Endodermal cell (in vitro differentiated cells): Measurements from ENCODE around the gene IGF2R. TPM values are rescaled to one million over a fixed set of nuclear protein-coding genes. Genes with fewer than 3 reads are reported as not detected.

Source experiments
- DNase-seq: peaks from one replicate; pipeline ENCODE4 v3.0.0-alpha.2; 2017
- H3K27ac ChIP-seq: 2 replicates; pipeline ENCODE4 v1.5.1; 2013; ENCODE audit warnings: mild to moderate bottlenecking, low read depth, low read length, moderate library complexity
- H3K27me3 ChIP-seq: 2 replicates; pipeline ENCODE4 v1.6.1; 2013; ENCODE audit warnings: mild to moderate bottlenecking, low read length, moderate library complexity; ENCODE audit not compliant: insufficient read depth, control insufficient read depth, poor library complexity, severe bottlenecking
- H3K36me3 ChIP-seq: 2 replicates; pipeline ENCODE4 v1.7.0; 2013; ENCODE audit warnings: mild to moderate bottlenecking, low read length, moderate library complexity; ENCODE audit not compliant: control insufficient read depth, insufficient read depth
- H3K4me1 ChIP-seq: one replicate; pipeline ENCODE4 v1.7.0; 2013; ENCODE audit warnings: low read length; ENCODE audit not compliant: control insufficient read depth, insufficient read depth
- H3K4me3 ChIP-seq: 2 replicates; pipeline ENCODE4 v1.5.1; 2013; ENCODE audit warnings: mild to moderate bottlenecking, low read length, moderate library complexity
- H3K9ac ChIP-seq: 2 replicates; pipeline ENCODE4 v1.6.1; 2013; ENCODE audit warnings: mild to moderate bottlenecking, low read length, moderate library complexity; ENCODE audit not compliant: poor library complexity, severe bottlenecking; ENCODE audit errors: extremely low read depth
- H3K9me3 ChIP-seq: 2 replicates; pipeline ENCODE4 v1.6.1; 2013; ENCODE audit warnings: mild to moderate bottlenecking, low read length, moderate library complexity; ENCODE audit not compliant: control insufficient read depth
- H3K27ac Mint-ChIP-seq: 2 replicates; pipeline ENCODE4 v1.8.0; 2020; ENCODE audit warnings: mixed read lengths
- H3K27me3 Mint-ChIP-seq: 2 replicates; pipeline ENCODE4 v1.8.0; 2021; ENCODE audit warnings: mild to moderate bottlenecking, mixed read lengths; ENCODE audit not compliant: insufficient read depth
- H3K36me3 Mint-ChIP-seq: 2 replicates; pipeline ENCODE4 v1.8.0; 2020; ENCODE audit warnings: low read depth, mixed read lengths
- H3K4me1 Mint-ChIP-seq: 2 replicates; pipeline ENCODE4 v1.8.0; 2020; ENCODE audit warnings: mixed read lengths
- H3K4me3 Mint-ChIP-seq: 2 replicates; pipeline ENCODE4 v1.8.0; 2020; ENCODE audit warnings: mild to moderate bottlenecking, moderate library complexity, mixed read lengths
- H3K9me3 Mint-ChIP-seq: 2 replicates; pipeline ENCODE4 v1.8.0; 2020; ENCODE audit warnings: mild to moderate bottlenecking, mixed read lengths
- WGBS, 2 experiments: methylation state at CpG; one replicate each; pipeline versions ENCODE4 v1.1.5 to v1.1.7; 2013; ENCODE audit warnings: missing lambda C conversion rate in 2 of 2, mixed read lengths in 1 of 2; ENCODE audit not compliant: insufficient coverage in 1 of 2, insufficient read length in 1 of 2; 5-methylcytosine and 5-hydroxymethylcytosine counted together
- total RNA-seq, 2 donors: library from RNA; stranded (reverse); fragmentation: NEBNext Ultra II Directional in 1 of 2; extraction: Animal tissue kit (Norgen Biotek cat#: 25700) in 1 of 2; gene quantifications; 2 replicates in 1 of 2; 3 replicates in 1 of 2; pipeline ENCODE4 v1.2.1, GENCODE V29; 2021
- TF ChIP-seq, protein P1 (sequence below): fragments of 200-600 bp; sonication (generic); conservative IDR thresholded peaks from 2 replicates; pipeline ENCODE4 v1.5.0; 2021; ENCODE audit warnings: antibody characterized with exemption, mild to moderate bottlenecking

Gene IGF2R
- total RNA-seq, 2 donors from 2014 or later = 103 to 130 TPM

- H3K27ac ChIP-seq = no peak overlapping the region
- TF ChIP-seq, protein P1, sequence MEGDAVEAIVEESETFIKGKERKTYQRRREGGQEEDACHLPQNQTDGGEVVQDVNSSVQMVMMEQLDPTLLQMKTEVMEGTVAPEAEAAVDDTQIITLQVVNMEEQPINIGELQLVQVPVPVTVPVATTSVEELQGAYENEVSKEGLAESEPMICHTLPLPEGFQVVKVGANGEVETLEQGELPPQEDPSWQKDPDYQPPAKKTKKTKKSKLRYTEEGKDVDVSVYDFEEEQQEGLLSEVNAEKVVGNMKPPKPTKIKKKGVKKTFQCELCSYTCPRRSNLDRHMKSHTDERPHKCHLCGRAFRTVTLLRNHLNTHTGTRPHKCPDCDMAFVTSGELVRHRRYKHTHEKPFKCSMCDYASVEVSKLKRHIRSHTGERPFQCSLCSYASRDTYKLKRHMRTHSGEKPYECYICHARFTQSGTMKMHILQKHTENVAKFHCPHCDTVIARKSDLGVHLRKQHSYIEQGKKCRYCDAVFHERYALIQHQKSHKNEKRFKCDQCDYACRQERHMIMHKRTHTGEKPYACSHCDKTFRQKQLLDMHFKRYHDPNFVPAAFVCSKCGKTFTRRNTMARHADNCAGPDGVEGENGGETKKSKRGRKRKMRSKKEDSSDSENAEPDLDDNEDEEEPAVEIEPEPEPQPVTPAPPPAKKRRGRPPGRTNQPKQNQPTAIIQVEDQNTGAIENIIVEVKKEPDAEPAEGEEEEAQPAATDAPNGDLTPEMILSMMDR = no peak
- peaks cover 28% of the 10 kb centered on the region for H3K4me1 ChIP-seq
- H3K36me3 ChIP-seq = peaks cover 5% of the 10 kb centered on the region
- H3K27ac Mint-ChIP-seq = no peak overlapping the region
- H3K27me3 Mint-ChIP-seq = no peaks in the 10 kb centered on the region
- H3K9me3 Mint-ChIP-seq = no peaks in the 10 kb centered on the region
- 91 to 92% methylated on average over 5 to 7 of the region's 7 CpGs for WGBS, 2 experiments
- no peak overlapping the region for H3K4me3 ChIP-seq
- no peak for DNase-seq
- no peaks in the 10 kb centered on the region for H3K36me3 Mint-ChIP-seq
- H3K9ac ChIP-seq = no peak overlapping the region
- no peaks in the 10 kb centered on the region for H3K9me3 ChIP-seq
- no peaks in the 10 kb centered on the region for H3K27me3 ChIP-seq
- H3K4me1 Mint-ChIP-seq = peaks cover 66% of the 10 kb centered on the region
- no peak overlapping the region for H3K4me3 Mint-ChIP-seq
These were observed 6.0 kb downstream of the IGF2R start for GRCh38 chr6:159974932-159975331.

DNA sequence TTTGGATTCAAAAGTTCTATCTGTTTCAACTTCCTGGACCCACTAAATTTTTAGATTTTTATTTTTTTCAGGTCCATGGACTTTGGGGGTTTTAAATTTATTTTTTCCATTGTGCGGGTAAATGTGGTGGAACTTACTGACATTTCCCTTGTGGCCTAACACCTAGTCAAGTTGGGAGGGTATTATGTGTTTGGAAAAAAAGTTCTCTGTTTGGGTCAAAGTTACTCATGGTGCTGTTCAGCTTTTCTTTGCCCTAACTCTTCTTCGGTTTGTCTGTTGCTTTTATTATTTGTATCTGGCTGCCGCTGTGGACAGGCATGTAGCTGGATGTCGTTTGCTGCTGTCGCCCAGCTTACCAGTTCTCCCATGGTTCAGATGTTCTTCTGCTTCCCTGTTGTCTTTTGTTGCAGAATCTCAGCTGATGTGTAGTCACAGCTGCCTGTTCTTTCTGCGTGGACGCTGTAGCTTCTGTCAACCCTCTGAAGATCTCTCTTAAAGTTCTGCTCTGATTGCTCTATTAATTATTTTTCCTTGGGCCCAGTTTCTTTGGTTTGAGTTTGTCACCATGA lies 7.9 kb downstream of the IGF2R start:
- WGBS, 2 experiments = 92 to 94% methylated on average over 6 to 7 of the region's 7 CpGs

GRCh38 chr6:159977255-159977903 lies 8.5 kb downstream of the IGF2R start:
- Mint-ChIP-seq H3K36me3 (no peaks in the 10 kb centered on the region), H3K27ac (no peak overlapping the region), H3K4me3 (no peak overlapping the region), H3K4me1 (peaks cover 69% of the 10 kb centered on the region), H3K27me3 (no peaks in the 10 kb centered on the region), H3K9me3 (no peaks in the 10 kb centered on the region)
- no peak for DNase-seq
- Histone ChIP-seq H3K27me3 (no peaks in the 10 kb centered on the region), H3K9me3 (no peaks in the 10 kb centered on the region), H3K4me1 (peaks cover 22% of the 10 kb centered on the region), H3K4me3 (no peak overlapping the region), H3K9ac (no peak overlapping the region), H3K27ac (no peak overlapping the region), H3K36me3 (no peaks in the 10 kb centered on the region)
- TF ChIP-seq, protein P1 = no peak
- 90 to 100% methylated on average over 3 to 14 of the region's 14 CpGs for WGBS, 2 experiments

More for the DNA sequence above, 7.9 kb downstream of the IGF2R start:
- no peak for DNase-seq
- no peaks in the 10 kb centered on the region for H3K36me3 Mint-ChIP-seq
- Histone ChIP-seq H3K9ac (no peak overlapping the region), H3K4me1 (peaks cover 22% of the 10 kb centered on the region), H3K9me3 (no peaks in the 10 kb centered on the region), H3K27ac (no peak overlapping the region), H3K27me3 (no peaks in the 10 kb centered on the region), H3K4me3 (no peak overlapping the region), H3K36me3 (no peaks in the 10 kb centered on the region)
- no peak overlapping the region for H3K27ac Mint-ChIP-seq
- no peaks in the 10 kb centered on the region for H3K9me3 Mint-ChIP-seq
- H3K27me3 Mint-ChIP-seq = no peaks in the 10 kb centered on the region
- H3K4me1 Mint-ChIP-seq = peaks cover 67% of the 10 kb centered on the region
- TF ChIP-seq, protein P1 = no peak
- no peak overlapping the region for H3K4me3 Mint-ChIP-seq
